IPS-15b (cell line): ENCODE data around the gene TTYH2.
"Not testable (repeated sequence)": the region's sequence is repeated elsewhere in the genome, so short reads cannot be mapped to it uniquely, and the experiment has no call there.

Source experiments
- H3K27me3 ChIP-seq: one replicate; pipeline ENCODE4 v1.6.1; 2013; ENCODE audit warnings: low read length; ENCODE audit not compliant: control insufficient read depth, insufficient read depth
- H3K36me3 ChIP-seq: one replicate; pipeline ENCODE4 v1.6.1; 2013; ENCODE audit warnings: low read length; ENCODE audit not compliant: control insufficient read depth, insufficient read depth
- H3K4me1 ChIP-seq: one replicate; pipeline ENCODE4 v1.6.1; 2013; ENCODE audit warnings: mild to moderate bottlenecking, low read length; ENCODE audit not compliant: control insufficient read depth, insufficient read depth
- H3K4me3 ChIP-seq: one replicate; pipeline ENCODE4 v1.5.1; 2013; ENCODE audit warnings: low read depth, low read length
- H3K9ac ChIP-seq: one replicate; pipeline ENCODE4 v1.6.1; 2013; ENCODE audit warnings: low read depth, mild to moderate bottlenecking, low read length
- H3K9me3 ChIP-seq: one replicate; pipeline ENCODE4 v1.6.1; 2013; ENCODE audit warnings: mild to moderate bottlenecking, low read length; ENCODE audit not compliant: control insufficient read depth, insufficient read depth

Gene TTYH2

GRCh38 chr17:74274060-74274708 is 60.8 kb downstream of the TTYH2 start, which contains the start of gene DNAI2:
DNAI2 (plus strand) TSS chr17:74274234; CDS start chr17:74281818, 7,584 bp downstream.
- H3K4me3 ChIP-seq: peak within 1 kb of the TSS; percentile 40
- H3K27me3 ChIP-seq: peaks cover 12% of the 10 kb centered on the region
- peak within 1 kb of the TSS; percentile 9 for H3K9ac ChIP-seq

GRCh38 chr17:74274709-74275340 is 61.5 kb downstream of the TTYH2 start:
- H3K9ac ChIP-seq: no peak overlapping the region
- H3K4me3 ChIP-seq: peak overlapping the region; percentile 40
- H3K9me3 ChIP-seq: no peaks in the 10 kb centered on the region
- H3K4me1 ChIP-seq: peaks cover 4% of the 10 kb centered on the region
- H3K27me3 ChIP-seq: peaks cover 12% of the 10 kb centered on the region
- no peaks in the 10 kb centered on the region for H3K36me3 ChIP-seq

More at GRCh38 chr17:74274060-74274708, 60.8 kb downstream of the TTYH2 start, which contains the start of gene DNAI2:
- no peaks in the 10 kb centered on the region for H3K36me3 ChIP-seq
- H3K9me3 ChIP-seq: no peaks in the 10 kb centered on the region
- H3K4me1 ChIP-seq: peaks cover 4% of the 10 kb centered on the region

- no peak overlapping the region for H3K9ac ChIP-seq
- H3K27me3 ChIP-seq: peaks cover 12% of the 10 kb centered on the region
- H3K4me3 ChIP-seq: no peak overlapping the region
- H3K36me3 ChIP-seq: no peaks in the 10 kb centered on the region
- no peaks in the 10 kb centered on the region for H3K9me3 ChIP-seq
- H3K4me1 ChIP-seq: peaks cover 4% of the 10 kb centered on the region
Measured at GRCh38 chr17:74276051-74276476, 62.7 kb downstream of the TTYH2 start.

- H3K27me3 ChIP-seq: peaks cover 12% of the 10 kb centered on the region
- no peak overlapping the region for H3K9ac ChIP-seq
- peaks cover 4% of the 10 kb centered on the region for H3K4me1 ChIP-seq
- H3K9me3 ChIP-seq: no peaks in the 10 kb centered on the region
- no peaks in the 10 kb centered on the region for H3K36me3 ChIP-seq
- no peak overlapping the region for H3K4me3 ChIP-seq
Measured at GRCh38 chr17:74276541-74277009, 63.2 kb downstream of the TTYH2 start.

DNA sequence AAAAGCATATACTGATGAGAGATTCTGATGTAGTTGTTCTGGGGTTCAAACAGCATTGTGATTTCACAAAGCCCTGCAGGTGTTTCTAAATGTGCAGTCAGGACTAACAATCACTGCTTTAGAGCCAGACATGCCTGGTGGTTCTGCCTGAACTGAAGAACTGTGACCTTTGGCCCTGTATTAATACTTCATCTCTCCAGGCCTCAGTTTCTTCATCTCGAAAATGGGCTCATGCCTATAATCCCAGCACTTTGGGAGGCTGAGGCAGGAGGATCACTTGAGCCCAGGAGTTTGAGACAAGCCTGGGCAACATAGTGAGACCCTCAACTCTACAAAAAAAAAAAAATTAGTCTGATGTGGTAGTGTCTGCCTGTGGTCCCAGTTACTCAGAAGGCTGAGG is 64.6 kb downstream of the TTYH2 start:
- no peaks in the 10 kb centered on the region for H3K36me3 ChIP-seq
- H3K9ac ChIP-seq: no peak overlapping the region
- H3K4me3 ChIP-seq: no peak overlapping the region
- H3K27me3 ChIP-seq: peaks cover 12% of the 10 kb centered on the region
- H3K9me3 ChIP-seq: no peaks in the 10 kb centered on the region
- no peaks in the 10 kb centered on the region for H3K4me1 ChIP-seq

DNA sequence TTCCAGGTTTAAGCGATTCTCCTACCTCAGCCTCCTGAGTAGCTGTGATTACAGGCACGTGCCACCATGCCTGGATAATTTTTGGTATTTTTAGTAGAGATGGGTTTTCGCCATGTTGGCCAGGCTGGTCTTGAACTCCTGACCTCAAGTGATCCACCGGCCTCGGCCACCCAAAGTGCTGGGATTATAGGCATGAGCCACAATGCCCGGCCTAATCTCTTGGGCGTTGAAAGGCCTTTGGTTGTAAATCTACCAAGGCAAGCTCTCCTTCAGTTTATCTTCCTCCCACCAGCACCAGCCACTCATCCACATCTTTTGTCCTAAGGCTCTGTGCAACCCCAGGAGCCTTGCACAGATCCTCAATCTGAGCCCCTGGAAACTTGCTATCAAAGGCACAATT is 66.2 kb downstream of the TTYH2 start:
- H3K36me3 ChIP-seq, H3K4me1 ChIP-seq, H3K9ac ChIP-seq, H3K27me3 ChIP-seq, H3K9me3 ChIP-seq, H3K4me3 ChIP-seq: not testable (repeated sequence)

GRCh38 chr17:74280093-74280513 is 66.7 kb downstream of the TTYH2 start:
- Histone ChIP-seq H3K9me3 (no peaks in the 10 kb centered on the region), H3K27me3 (peaks cover 2% of the 10 kb centered on the region), H3K4me3 (no peak overlapping the region), H3K4me1 (no peaks in the 10 kb centered on the region), H3K9ac (no peak overlapping the region), H3K36me3 (no peaks in the 10 kb centered on the region)

- H3K36me3 ChIP-seq: no peaks in the 10 kb centered on the region
- H3K9ac ChIP-seq: no peak overlapping the region
- H3K4me3 ChIP-seq: no peak overlapping the region
- no peaks in the 10 kb centered on the region for H3K9me3 ChIP-seq
- H3K4me1 ChIP-seq: no peaks in the 10 kb centered on the region
- no peaks in the 10 kb centered on the region for H3K27me3 ChIP-seq
Measured at GRCh38 chr17:74281799-74282198, 68.4 kb downstream of the TTYH2 start.

GRCh38 chr17:74282274-74282586 is 68.9 kb downstream of the TTYH2 start:
- not testable (repeated sequence) for H3K9ac ChIP-seq, H3K27me3 ChIP-seq, H3K4me1 ChIP-seq, H3K4me3 ChIP-seq, H3K36me3 ChIP-seq, H3K9me3 ChIP-seq

DNA sequence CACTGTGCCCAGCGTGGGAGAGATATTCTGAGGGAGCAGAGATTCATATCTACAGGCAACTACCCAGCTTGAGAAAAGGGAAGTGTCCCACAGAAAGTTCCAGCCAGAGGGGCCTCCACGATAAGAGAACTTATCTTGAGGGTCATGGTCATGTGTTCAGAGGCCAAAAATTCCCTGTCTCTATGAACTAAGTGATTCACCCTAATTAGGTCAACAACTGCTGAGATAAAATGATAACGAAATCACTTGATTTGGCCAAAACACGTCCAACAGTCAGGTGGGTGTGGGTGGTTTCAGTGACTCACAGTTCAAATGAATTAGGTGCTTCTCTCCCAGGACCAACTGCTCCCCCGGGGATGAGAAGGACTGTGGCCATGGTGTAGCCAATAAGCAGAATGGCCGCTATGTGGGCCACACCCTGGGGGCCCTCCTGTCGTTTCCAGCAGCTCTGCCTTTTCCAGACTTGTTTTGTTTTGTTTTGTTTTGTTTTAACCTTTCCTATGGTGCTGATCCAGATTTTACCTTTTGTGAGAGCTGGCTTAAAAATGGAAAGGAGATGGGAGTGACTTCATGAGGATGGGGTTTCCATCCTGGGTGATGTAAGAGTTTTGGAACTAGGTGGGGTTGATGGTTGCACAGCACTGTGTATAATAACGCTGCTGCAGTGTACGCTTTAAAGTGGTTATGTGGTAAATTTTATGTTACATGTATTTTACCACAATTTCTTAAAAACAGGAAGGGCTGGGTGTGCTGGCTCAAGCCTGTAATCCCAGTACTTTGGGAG is 69.4 kb downstream of the TTYH2 start:
- no peaks in the 10 kb centered on the region for H3K36me3 ChIP-seq
- H3K4me3 ChIP-seq: no peak overlapping the region
- H3K9me3 ChIP-seq: no peaks in the 10 kb centered on the region
- H3K4me1 ChIP-seq: no peaks in the 10 kb centered on the region
- no peaks in the 10 kb centered on the region for H3K27me3 ChIP-seq
- no peak overlapping the region for H3K9ac ChIP-seq

- no peaks in the 10 kb centered on the region for H3K4me1 ChIP-seq
- H3K27me3 ChIP-seq: no peaks in the 10 kb centered on the region
- H3K9ac ChIP-seq: no peak overlapping the region
- H3K36me3 ChIP-seq: no peaks in the 10 kb centered on the region
- no peaks in the 10 kb centered on the region for H3K9me3 ChIP-seq
- H3K4me3 ChIP-seq: no peak overlapping the region
Measured at GRCh38 chr17:74283371-74283673, 70.0 kb downstream of the TTYH2 start.
